IPS-NIHi7 (cell line): ENCODE data around the gene CDC34.

ENCODE experiments used
- DNase-seq: peaks from one replicate; pipeline ENCODE4 v3.0.0; 2012; ENCODE audit warnings: mixed read lengths; ENCODE audit errors: extremely low spot score

Gene CDC34

DNA sequence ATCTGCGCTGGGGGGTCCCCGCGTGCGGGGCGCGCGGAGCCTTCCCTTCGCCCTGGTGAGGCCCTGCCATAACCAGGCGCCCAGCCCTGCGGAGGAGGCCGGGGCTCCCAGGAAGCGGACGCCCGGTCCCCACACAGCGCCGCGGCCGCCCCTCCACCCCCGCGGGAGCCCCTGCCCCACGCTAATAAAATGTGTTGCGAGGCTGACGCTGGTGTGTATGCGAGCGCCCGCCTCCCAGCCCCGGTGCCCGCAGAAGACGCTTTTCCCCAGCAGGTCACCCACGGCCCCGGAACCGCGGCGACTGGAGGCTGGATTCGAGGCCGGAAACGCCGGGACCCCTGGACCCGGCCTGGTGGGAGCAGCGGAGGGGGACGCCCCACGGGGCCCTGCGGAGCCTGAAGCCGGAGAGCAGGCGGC, 12.1 kb upstream of the CDC34 start:
- no peak for DNase-seq

DNA sequence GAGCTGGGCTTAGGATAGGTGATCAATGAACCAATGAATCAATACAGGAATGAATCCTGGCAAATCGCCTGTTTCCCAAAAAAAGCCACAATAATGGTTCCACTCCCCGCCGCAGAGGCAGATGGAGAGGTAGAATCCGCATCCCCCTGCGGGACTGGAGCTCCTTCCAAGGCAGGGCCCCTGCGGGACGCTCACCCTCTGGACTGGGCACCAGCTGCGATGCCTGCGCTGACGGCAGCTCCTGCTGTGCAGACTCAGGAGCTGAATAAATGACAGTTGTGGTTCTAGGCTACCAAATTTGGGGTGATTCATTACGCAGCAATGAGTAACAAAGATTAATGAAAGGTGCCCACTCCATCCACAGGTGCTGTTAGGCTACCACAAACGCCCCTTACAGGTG, 8.8 kb upstream of the CDC34 start:
- no peak for DNase-seq

DNA sequence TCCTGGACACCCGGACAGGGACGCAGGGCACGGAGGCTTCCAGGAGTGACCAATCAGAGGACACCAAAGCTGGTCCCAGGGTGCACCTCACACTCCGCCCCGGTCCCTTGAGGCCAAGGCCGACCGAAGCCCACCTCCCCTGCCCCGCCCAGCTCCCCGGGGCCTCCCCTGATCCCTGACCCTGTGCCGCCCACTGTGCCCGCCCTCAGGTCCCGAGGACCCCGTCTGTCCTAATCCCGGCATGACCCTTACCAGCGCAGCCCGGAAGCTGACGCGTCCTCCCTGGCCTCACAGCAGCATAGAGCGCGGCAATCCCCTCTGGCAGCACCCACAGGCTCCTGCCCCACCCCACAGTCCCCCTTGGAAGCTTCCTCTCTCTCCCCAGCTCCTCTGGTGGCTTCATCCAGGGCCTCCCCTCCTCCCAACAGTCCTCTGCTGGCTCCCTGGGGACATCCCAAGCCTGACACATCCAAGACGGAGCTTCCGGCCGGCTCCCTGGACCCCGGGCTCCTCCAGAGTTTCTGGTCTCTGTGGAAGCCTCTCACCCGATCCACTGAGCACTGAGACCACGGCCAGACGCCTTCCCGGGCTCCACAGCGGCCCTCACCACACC, 7.4 kb upstream of the CDC34 start:
- DNase-seq = no peak

DNA sequence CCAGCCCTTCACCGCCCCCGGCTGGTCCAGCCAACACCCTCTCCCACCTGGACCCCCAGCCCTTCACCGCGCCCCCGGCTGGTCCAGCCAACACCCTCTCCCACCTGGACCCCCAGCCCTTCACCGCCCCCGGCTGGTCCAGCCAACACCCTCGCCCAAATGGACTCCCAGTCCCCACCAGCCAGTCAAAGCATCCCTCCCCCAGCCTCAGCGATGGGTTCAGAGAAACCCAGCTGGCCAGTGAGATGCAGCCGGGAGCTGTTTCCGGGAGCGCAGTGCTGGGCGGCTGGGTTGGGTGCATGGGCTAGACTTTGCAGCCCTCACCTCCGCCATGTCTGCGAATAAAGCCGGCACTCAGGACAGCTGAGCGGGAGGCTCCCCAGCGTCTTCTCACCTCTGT, 6.5 kb upstream of the CDC34 start:
- DNase-seq = no peak

DNA sequence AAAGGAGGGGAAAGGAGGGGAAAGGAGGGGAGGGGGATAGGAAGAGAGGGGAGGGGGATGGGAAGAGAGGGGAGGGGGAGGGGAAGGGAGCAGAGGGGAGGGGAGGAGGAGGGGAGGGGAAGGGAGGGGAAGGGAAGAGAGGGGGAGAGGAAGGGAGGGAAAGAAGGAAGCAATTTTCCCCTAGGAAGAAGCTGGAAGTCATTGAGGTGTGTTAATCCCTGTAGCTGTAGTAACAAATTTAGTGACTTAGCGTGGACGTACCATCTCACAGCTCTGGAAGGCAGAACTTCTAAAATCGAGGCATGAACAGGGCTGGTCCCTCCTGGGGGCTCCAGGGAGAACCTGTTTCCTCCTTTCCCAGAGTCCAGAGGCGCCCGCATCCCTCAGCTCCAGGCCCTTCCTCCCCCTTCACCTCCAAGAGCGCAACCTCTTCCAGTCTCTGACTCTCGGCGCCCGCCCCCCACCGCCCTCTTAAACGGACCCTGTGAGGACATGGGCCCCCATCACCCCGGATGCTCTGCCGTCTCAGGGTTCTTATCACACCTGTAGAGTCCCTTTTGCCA, 5.6 kb upstream of the CDC34 start:
- DNase-seq = no peak

DNA sequence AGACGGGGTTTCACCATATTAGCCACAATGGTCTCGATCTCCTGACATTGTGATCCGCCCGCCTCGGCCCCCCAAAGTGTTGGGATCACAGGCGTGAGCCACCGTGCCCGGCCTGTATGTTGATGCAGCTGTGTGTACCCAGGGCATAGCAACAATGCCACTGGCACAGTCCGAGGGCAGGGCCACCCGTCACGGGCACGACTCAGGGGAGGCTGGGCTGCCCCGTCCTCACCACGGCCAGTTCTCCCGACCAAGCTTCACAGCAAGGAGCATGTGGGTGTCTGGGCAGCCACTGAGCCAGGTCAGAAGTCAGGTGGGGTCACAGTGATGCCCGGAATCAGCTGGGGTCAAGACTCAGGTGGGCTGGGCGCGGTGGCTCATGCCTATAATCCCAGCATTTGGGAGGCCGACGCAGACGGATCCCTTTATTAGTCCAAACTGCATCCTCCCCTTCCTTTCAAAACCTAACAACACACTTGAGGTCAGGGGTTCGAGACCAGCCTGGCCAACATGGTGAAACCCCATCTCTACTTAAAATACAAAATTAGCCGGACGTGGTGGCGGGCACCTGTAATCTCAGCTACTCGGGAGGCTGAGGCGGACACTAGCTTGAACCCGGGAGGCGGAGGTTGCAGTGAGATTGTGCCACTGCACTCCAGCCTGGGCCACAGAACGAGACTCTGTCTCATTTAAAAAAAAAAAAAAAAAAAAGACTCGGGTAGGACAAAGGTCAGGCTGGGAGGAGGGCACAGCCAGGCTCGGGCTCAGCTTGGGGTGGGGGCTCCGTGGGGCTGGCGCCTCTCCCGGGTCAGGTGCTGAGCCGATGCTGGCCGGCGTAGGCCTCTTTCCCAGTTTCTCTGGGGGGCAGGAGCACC, 1.2 kb upstream of the CDC34 start:
- DNase-seq = no peak

DNA sequence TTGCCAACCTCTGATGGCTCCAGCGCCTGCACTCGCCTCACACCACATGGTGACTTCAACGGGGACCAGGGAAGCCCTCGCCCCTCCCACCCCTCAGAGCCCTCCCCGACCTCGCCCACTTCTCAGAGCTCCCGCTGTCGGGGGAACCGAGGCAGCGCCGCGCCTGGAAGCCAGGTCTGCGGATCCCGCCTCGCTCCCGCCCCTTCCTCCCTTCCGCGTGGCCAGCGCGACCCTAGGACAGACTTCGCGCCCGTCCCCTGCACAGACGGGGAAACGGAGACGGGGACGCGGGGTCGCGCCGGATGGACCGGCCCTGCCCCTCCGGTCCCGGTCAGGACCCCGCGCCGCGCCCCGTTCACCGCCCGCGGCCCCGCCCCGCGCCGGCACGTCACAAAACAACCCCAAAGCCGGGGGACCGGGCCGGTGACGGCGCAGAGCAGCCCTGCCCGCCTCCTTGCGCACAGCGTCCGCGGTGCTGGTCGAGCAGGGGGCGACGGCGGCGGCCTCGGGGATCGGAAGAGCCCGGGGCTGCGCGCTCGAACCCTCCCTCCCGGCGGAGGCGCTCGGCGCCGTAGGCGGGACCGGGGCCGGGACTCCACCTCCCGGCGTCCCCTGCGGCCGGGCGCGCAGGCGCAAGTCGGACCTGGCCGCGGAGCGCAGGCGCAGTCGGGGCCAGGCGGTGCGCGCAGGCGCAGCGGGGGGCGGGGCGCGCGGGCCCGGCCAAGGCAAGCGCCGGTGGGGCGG, 379 bp upstream of the CDC34 start:
- peak; percentile 95 for DNase-seq

DNA sequence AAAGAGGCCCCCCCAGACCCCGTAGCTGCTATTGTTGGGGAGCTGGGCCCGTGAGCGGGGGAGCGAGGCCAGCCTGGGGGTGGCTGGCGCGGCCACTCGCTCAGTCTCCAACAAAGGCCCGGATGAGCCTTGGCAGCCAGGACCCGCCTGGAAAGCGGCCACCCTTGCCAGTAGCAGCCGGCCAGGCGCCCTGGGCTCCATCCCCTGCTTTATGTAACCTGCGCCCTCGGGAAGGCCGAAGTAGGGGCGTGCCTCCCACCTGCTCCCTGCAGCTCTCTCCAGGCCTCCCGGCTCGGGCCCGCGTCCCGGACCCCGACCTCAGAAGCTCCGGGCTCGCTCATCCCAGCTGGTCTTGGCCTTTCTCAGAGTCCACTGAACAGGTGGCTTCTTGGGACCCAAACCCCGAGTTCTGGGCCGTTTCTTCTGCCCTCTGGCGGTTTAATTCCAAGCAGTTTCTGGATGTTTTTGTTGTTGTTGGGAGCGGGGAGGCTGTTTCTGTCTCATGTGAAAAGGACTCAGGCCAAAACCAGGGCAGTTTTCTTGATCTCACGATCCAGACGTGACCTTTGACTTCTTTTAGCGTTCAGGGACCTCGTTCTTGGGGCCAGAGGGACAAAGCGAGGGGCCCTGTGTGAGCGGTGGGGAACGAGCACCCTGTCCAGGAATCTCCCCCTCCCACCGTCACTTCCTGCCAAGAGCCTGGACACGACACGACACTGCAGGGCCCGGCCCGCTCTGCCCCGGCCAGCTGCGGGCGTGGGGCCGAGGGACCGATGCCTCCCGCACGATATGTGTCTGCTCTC, 1.2 kb downstream of the CDC34 start:
- DNase-seq = peak; percentile 62

DNA sequence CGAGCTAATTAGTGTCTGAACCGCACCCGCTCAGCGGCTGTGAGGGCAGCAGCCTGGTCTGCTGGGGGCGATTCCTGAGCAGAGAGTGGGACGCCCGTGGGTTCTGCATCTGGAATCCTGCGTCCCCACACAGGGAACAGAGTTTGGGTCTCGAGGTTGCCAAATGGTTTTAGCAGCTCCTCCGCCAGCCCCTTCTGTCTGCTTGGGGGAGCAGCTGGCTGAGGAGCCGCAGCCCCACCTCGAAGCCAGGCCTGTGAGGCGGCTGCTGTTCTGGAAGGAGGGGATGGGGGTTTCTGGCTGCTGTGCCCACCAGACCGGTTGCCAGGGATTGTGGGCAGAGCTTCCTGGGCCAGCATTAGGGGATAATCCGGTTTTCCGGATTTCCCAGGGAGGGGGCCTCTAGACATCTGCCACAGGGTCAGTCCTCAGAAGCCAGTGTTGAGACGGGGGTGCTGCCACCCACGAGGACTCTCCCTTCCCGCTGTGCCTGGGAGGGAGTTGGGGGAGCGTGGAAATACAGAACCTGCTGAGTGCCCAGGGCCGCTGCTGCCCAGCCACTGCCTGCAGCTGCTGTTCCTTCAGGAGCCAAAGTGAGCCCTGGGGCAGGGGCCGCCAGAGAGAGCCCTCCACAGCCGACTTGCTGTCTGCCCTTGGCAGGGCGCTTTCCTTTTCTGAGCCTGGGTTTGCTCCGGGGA, 2.0 kb downstream of the CDC34 start:
- DNase-seq = no peak

DNA sequence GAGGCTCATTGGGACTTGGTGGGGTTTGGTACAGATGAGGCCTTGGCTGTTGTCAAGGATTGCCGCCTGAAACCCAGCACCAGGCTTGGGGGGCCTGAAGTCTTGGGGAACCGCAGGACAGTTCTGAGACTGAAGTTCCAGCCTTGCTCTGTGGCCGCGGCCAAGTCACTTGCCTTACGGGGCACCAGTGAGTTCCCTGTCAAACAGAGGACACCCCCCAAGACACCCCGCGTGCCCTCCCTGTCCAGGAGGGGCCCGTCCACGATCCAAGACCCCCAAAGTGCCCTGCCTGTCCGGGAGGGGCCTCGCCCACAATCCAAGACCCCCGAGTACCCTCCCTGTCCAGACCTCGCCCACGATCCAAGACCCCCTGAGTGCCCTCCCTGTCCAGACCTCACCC, 2.5 kb downstream of the CDC34 start:
- DNase-seq = no peak

DNA sequence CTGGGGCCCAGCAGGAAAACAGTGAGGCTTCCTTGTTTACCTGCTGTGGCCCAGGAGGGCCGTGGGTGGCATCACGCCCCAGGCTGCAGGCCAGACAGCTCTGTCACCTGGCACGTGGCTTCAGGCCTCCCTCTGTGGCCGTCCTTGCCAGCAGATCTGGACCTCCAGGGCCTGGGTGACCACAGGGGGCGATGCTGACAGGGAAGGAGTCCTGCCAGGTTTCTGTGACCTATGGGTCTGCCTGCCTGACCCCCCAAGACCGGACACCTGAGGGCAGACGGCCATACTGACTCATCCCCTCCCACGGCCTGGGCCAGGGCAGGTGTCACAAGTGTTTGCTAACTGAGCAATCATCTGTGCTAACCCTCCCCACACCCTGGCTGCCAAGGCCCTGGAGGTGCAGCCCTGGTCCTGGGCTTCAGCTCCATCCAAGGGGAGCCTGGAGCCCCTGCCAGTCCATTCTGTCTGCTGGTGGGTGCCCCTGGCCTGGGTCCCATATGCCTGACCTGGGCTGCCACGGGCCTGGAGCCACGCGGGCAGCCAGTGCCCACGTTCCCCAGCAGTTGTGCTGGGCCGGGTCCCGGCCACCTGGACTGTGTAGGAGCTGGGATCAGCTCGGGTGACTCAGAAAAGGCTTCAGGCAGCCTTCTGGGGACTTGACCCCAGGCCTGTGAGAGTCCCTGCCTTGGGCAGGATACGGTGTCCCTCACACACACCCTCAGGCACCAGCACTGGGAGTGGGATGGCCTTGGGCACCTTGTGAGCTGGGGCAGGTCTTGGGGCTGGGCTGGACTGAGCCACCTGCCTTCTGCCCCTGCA, 3.7 kb downstream of the CDC34 start:
- DNase-seq = no peak

DNA sequence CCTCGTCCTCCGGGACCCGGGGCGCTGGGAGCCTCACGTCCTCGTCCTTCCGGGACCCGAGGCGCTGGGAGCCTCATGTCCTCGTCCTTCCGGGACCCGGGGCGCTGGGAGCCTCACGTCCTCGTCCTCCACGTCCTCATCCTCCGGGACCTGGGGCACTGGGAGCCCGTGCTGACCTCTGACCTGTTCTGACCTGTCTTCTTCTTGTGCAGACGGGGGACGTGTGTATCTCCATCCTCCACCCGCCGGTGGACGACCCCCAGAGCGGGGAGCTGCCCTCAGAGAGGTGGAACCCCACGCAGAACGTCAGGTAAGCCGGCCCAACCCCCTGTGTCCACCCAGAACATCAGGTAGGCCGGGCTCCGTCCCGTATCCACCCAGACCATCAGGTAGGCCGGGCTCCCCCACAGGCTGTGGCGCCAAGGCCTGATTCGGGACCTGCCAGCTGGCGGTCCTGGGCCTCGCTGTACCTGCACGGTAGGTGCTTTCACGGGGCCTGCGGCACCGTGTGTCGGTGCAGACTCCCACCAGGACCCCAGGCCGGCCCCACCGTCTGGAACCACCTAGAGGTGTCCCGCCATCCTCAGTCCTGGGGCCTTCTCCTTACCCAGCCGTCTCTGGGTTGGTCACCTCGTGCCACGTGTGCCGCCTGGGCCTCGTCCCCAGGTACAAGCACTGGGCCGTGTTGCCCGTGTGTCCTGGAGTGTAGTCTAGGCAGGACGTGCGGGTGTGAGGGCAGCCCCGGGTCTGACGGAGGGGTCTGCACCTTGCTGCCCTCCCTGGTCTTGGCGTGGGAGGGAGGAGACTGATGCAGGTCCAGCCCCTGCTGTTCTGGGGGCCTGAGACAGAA, 4.7 kb downstream of the CDC34 start:
- DNase-seq = no peak

DNA sequence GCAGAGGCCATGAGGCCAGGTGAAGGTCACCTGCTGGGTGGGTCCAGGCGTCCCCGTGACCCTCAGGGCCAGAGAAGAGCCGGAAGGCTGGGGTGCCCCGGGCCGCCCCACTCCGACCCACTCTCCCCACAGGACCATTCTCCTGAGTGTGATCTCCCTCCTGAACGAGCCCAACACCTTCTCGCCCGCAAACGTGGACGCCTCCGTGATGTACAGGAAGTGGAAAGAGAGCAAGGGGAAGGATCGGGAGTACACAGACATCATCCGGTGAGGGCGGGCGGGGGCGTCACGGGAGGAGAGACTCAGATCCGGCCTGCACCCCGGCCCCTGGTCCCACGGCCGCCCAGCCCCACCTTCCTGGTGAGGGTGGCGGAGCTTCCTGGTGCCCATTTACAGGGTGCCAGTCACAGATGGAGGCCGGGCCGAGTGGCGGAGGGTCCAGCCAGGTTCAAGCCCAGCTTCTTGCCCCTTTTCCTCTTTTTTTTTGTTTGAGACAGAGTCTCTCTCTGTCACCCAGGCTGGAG, 5.4 kb downstream of the CDC34 start:
- DNase-seq = no peak

DNA sequence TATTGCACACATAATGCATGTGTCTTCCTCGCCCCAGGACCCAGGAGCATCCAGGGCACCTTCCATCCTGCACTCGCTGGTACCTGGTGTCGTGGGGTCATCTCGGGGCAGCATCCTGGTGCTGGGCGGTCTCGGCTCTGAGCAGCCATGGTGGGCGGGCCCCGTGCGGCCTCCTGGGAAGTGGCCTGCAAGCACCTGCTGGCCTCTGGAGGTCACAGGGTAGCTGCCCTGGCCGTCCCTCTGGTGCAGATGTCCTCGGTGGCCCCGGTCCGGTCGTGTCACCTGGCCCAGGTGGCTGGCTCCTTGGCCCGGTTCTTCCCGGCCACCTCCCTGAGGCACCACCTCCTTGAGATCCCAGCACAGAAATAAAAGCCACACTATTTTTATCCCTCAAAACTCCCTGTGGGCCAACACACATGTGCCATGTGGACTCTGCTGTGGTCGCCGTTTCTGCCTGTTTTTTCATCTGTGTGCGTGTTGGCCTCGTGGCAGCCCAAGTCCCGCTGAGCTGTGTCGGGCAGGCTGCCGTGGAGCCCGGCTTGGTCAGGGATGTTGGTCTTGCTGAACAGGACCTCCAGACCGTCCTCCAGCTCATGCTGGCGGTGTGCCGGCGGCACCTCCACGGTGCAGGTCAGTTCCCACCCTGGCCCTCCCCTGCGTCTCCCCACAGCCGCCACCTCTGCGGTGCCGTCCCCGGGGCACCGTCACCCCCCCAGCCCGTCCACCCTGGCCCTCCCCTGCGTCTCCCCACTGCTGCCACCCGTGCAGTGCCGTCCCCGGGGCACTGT, 7.3 kb downstream of the CDC34 start:
- no peak for DNase-seq

DNA sequence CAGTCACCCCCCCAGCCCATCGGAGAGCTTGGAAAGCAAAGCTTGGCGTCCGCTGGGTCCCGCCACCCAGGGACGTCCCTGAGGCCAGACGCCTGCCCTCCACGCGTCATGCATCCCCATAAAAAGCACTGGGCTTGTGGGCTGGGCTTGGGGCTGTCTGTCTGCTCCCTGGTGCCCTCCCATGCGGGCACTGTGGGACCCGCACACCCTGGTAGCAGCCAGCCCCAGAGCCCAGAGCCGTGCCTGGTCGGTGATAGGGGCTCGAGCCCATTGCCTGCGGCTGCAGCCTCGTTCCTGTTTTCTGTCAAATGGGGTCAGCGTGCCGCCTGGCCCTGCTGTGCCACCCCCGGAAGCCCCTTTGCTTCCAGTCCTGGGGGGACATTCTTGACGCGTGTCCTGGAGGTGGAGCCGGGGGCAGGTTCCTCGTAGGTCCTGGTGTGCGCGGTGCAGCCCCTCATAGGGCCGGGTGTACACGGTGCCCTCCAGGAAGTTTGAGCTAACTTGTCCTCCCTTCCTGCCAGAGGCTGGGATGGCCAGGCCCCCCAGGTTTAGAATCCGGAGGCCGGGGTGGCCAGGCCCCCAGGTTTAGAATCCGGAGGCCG, 8.0 kb downstream of the CDC34 start:
- no peak for DNase-seq

DNA sequence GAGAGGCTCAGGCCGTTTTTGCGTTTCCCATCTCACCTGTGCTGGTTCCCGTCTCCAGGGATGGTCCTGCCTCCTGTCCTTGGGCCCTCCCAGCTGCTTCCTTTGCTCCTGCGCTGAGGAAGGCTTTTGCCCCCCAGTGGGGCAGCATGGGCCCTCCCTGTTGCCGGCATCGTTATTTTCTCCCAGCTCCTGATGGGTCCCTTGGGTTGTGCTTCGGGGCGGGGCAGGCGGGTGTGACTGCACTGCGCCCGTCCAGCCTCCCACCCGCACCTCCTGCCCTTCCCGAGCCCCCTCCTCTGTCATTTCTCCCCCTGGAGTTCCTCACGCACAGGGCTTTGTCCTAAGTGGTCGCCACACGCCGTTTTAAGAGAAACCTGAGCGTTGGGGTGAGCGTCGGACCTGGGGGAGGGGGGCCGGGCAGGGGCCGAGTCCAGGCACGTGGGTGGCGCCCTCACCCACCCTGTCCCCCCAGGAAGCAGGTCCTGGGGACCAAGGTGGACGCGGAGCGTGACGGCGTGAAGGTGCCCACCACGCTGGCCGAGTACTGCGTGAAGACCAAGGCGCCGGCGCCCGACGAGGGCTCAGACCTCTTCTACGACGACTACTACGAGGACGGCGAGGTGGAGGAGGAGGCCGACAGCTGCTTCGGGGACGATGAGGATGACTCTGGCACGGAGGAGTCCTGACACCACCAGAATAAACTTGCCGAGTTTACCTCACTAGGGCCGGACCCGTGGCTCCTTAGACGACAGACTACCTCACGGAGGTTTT, 9.5 kb downstream of the CDC34 start:
- no peak for DNase-seq

DNA sequence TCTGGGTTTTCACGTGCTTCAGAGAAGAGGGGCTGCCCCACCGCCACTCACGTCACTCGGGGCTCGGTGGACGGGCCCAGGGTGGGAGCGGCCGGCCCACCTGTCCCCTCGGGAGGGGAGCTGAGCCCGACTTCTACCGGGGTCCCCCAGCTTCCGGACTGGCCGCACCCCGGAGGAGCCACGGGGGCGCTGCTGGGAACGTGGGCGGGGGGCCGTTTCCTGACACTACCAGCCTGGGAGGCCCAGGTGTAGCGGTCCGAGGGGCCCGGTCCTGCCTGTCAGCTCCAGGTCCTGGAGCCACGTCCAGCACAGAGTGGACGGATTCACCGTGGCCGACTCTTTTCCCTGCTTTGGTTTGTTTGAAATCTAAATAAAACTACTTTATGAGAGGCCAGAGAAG, 10.1 kb downstream of the CDC34 start:
- no peak for DNase-seq
